HEK293T (cell line): ENCODE measurements around the gene COMMD10.

Experiments used
- BHLHE40 ChIP-seq: fragments of 450-650 bp; IDR thresholded peaks from 2 replicates; pipeline ENCODE4 v1.6.1; 2016; ENCODE audit warnings: mild to moderate bottlenecking, moderate library complexity, borderline replicate concordance
- FOXA1 ChIP-seq: fragments of 450-650 bp; IDR thresholded peaks from 2 replicates; pipeline ENCODE4 v1.6.1; 2016; ENCODE audit warnings: mild to moderate bottlenecking
- FOXM1 ChIP-seq: fragments of 450-650 bp; IDR thresholded peaks from 2 replicates; pipeline ENCODE4 v1.6.1; 2017; ENCODE audit warnings: mild to moderate bottlenecking, borderline replicate concordance
- L3MBTL2 ChIP-seq: fragments of 450-650 bp; conservative IDR thresholded peaks from 2 replicates; pipeline ENCODE4 v1.6.1; 2016; ENCODE audit warnings: mild to moderate bottlenecking
- PKNOX1 ChIP-seq: fragments of 450-650 bp; IDR thresholded peaks from 2 replicates; pipeline ENCODE4 v1.6.1; 2016
- SP1 ChIP-seq: fragments of 450-650 bp; IDR thresholded peaks from 2 replicates; pipeline ENCODE4 v1.6.1; 2017
- SUZ12 ChIP-seq: fragments of 450-650 bp; IDR thresholded peaks from 2 replicates; pipeline ENCODE4 v1.6.1; 2016; ENCODE audit warnings: mild to moderate bottlenecking
- TARDBP ChIP-seq: fragments of 450-650 bp; IDR thresholded peaks from 2 replicates; pipeline ENCODE4 v1.6.1; 2016
- ZNF384 ChIP-seq: fragments of 450-650 bp; IDR thresholded peaks from 2 replicates; pipeline ENCODE4 v1.6.1; 2016

GRCh38 chr5:116320486-116320885, 235.7 kb downstream of the COMMD10 start:
- TF ChIP-seq FOXA1 (no peak), TARDBP (no peak), FOXM1 (no peak), SUZ12 (no peak), SP1 (no peak), ZNF384 (no peak), PKNOX1 (no peak), L3MBTL2 (no peak), BHLHE40 (no peak)
